GM12874 (cell line): ENCODE results near the gene SYNJ2.

Experiments
- TF ChIP-seq, protein P1 (sequence below): IDR thresholded peaks from 2 replicates; pipeline ENCODE4 v1.5.1; 2011; ENCODE audit warnings: low read depth, mild to moderate bottlenecking, control low read depth, low read length, moderate library complexity; ENCODE audit not compliant: insufficient read depth

The SYNJ2 gene

DNA sequence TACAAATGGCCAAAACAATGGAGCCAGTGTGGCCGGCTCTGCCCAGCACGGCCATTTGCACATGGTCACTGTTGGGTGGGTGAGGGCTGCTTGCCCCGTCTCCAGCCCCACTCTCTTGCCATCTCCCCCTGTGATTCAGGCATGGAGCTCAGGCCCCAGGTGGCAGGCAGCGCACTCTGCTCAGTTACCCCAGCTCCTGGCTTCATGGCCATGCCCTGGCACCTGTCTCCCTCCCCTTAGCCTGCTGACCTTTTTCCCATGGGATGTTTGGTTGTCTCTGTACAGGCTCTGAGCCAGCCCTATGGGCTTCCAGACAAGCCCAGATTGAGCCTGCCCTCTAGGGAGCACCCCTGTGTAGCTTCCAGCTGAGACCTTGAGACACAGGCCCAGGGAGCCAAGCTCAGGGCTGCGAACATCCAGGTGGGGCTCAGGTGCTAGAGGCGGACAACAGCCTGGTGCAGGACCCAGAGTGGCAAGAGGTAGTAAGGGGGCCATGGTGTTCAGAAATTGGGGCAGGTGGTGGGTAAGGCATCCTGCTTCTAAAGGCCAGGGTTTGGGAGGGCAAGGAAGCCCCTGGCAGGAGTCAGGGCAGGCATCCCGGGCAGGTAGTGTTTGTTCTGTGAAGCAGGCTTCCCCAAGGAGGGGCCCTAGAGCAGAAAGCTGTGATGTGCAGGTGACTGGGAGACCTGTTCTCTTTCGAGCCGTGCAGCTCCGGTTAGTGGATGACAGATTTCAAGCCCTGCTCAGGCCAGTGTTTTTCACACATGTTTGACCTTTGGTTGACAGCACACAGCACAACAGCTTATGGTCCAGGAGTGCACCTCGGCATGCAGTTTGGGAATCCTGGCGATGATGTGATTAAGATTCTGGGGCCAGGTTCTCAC lies 17.7 kb downstream of the SYNJ2 start:
- TF ChIP-seq, protein P1, sequence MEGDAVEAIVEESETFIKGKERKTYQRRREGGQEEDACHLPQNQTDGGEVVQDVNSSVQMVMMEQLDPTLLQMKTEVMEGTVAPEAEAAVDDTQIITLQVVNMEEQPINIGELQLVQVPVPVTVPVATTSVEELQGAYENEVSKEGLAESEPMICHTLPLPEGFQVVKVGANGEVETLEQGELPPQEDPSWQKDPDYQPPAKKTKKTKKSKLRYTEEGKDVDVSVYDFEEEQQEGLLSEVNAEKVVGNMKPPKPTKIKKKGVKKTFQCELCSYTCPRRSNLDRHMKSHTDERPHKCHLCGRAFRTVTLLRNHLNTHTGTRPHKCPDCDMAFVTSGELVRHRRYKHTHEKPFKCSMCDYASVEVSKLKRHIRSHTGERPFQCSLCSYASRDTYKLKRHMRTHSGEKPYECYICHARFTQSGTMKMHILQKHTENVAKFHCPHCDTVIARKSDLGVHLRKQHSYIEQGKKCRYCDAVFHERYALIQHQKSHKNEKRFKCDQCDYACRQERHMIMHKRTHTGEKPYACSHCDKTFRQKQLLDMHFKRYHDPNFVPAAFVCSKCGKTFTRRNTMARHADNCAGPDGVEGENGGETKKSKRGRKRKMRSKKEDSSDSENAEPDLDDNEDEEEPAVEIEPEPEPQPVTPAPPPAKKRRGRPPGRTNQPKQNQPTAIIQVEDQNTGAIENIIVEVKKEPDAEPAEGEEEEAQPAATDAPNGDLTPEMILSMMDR: no peak

DNA sequence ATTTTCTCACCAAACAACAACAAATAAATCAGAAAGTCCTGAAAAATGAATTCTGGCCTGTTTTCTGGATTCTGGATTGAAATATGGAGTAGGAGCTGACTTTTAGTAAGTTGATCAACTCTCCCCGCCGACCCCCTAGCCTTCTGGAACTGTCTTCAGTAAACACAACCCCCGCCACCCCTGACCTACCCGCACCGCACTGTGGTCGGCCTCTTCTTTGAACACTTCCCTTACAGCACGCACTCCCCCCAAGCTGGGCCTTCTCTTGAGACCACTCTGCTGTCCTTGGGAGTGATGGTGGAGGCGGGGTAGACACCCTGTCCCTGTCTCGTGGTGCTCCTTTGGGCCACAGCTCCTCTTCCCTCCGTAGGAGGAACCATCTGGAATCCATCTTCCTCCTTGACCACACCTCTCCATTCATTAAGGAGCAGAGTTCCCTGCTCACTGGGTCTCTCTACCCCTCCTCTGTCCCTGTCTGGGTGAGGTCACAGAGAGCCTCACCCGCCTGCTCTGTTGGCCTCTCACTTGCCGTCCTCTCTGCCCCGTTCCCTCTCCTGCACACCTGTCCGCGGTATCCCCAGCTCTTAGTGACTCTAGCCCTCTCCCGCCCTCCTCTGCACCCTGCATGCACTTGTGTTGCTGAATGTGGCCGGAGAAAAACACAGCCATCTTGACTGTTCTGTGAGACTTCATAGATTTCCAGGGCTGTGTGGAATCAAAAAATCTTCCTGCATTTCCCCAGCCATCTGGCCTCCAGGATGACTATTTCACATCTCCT lies 19.1 kb downstream of the SYNJ2 start:
- TF ChIP-seq, protein P1: no peak

DNA sequence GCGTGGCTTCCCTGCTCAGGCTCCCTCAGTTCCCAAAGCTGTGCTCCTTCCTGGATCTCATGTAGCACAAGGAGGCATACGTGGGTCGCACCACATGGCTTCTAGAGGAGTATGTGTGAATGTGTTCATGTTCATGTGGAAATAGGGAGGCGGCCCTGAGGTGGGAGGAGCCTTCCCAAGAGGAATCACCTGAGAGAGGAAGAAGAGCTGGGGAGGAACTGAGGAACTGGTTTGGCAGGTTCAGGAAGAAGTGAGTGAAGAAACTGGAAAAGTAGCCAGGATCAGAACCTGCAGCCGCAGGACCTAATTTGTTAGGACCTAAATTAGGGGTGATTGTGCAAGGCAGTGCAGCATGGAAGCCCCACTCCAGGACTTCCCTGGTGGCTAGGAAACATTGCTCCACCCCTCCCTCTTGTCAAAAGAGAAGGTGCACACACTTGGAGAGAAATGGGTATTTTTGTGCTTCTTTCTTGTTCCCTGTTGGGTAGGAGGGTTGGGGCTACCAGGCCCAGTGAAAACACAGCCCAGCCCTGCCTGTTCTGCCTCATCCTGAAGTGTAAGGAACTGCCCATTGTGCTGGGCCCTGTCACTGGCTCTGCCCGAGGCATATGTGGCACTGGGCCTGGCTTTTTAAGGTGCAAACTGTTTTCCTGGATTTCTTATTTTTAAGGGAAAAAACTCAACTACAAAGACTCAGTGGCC lies 20.7 kb downstream of the SYNJ2 start:
- TF ChIP-seq, protein P1: no peak

DNA sequence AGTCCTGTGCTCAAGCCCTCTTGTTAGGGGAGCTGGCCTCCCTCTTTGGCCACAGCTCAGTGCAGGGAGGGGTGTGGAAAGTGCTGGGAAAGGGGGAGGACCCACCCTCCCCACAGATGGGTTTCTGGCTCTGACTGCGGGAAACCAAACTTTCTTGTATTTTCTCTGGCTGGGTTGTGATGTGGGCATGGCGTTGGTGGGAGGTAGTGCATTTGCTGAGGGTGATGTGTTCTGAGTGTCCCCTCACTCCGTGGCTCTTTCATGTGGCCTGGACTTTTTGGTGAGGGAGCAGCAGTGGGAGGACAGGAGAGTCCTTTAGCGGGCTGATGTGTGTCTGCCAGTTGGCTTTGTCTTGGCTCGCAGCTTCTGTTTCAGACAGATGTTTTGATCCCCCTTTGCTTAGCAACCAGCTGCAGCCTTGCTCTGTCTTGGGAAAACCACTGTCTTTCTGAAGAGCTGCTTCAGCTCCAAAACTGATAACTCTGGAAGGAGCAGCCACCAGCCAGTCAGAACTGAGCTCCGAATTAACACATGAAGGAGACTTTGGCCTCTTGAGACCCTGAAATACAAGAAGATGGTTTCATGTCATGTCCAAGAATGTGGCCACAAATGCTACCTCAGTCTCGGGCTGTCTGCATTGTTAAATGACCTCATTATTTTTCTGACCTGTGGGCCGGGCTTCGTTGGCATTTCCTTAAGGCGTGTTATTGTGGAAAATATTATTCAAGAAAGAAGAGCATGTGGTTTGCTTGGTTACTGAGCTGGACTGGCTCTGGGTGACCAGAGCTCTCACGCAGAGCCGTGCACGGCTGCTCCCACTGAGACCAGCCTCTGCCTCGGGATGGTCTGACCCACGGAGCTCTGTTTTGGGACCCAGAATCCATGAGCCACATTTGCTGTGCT lies 21.5 kb downstream of the SYNJ2 start:
- TF ChIP-seq, protein P1: no peak

DNA sequence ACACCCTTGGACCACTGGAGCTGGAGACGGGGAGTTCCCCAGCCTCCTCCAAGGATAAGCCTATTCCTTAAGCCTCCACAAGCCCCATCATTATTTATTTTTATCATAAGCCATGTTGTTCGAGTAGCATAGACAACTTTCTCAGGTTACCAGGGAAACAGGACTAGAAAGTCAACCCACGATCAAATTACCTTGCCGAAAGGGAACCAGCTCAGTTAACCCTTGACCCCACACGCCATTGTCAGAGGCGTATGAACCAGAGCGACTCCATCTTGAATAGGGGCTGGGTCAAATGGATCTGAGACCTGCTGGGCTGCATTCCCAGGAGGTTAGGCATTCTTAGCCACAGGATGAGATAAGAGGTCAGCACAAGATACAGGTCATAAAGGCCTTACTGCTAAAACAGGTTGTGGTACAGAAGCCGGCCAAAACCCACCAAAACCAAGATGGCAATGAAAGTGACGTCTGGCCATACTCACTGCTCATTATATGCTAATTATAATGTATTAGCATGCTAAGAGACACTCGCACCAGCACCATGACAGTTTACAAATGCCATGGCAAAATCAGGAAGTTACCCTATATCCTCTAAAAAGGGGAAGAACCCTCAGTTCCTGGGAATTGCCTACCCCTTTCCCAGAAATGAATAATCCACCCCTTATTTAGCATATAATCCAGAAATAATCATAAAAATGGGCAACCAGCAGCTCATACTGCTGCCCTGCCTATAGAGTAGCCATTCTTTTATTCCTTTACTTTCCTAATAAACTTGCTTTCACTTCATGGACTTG lies 22.4 kb downstream of the SYNJ2 start:
- TF ChIP-seq, protein P1: no peak

DNA sequence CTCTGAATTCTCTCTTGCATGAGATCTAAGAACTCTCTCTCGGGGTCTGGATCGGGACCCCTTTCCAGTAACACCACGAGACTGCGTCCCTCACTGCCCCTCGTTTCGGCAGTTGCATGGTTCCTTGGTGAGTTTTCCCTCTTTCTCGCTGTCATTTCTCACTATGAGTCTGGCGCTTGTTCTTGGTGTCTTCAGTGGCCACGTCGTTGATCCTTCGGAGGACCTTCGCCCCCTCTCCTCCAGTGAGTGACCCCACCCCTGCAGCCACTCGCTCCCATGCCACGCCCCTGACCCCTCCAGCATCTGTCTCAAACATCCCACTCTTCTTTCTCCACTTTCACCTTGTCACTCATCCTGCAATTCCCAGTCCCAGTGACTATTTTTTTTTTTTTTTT lies 23.0 kb downstream of the SYNJ2 start:
- TF ChIP-seq, protein P1: no peak
